Cardiac fibroblast (primary cell): ENCODE results near the gene METAP1.
"Not testable (repeated sequence)": the region's sequence is repeated elsewhere in the genome, so short reads cannot be mapped to it uniquely, and the experiment has no call there.

ENCODE experiments used
- DNase-seq, 2 donors: peaks; one replicate each; pipeline versions ENCODE4 v3.0.0 to v3.0.0-alpha.2; 2010; ENCODE audit warnings: low read depth in 2 of 2
- H3K4me3 ChIP-seq, 2 donors: replicated peaks in 1 of 2; 1 replicate in 1 of 2; 2 replicates in 1 of 2; pipeline ENCODE4 v1.5.1; 2011; ENCODE audit warnings: low read depth in 2 of 2, low read length in 2 of 2, mild to moderate bottlenecking in 2 of 2, moderate library complexity in 1 of 2
- TF ChIP-seq, protein P1 (sequence below): IDR thresholded peaks from one replicate; pipeline ENCODE4 v1.5.1; 2011; ENCODE audit warnings: low read depth, mild to moderate bottlenecking, low read length, inconsistent platforms

METAP1 gene

DNA sequence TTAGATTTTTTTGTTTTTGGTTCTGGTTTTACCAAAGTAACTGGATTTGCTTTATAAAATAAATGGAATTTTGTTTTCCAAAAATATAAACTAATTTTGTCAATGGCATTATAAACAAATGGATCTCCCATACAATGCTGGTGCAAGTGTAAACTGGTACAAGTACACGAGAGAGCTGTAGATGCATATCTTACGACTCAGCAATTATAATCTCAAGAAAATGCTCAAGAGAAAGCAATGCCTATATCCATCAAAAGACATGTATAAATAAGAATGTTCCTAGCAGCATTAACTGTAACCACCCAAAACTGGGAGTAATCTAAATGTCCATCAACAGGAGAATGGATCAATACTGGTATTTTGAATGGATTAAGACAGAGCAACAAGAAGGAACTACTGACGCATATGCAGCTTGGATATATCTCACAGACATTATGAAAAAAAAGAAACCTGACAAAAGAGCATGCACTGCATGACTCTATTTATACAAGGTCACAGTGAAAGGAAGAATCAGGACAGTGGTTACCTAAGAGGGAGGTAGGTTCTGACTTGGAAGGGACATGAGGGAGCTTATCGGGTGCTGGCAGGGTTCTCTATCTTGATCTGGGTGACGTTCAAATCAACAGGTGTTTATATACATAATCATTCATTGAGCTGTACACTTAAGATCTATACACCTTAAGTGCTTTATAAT lies 83.6 kb downstream of the METAP1 start:
- H3K4me3 ChIP-seq, result no peak overlapping the region
- TF ChIP-seq, protein P1, sequence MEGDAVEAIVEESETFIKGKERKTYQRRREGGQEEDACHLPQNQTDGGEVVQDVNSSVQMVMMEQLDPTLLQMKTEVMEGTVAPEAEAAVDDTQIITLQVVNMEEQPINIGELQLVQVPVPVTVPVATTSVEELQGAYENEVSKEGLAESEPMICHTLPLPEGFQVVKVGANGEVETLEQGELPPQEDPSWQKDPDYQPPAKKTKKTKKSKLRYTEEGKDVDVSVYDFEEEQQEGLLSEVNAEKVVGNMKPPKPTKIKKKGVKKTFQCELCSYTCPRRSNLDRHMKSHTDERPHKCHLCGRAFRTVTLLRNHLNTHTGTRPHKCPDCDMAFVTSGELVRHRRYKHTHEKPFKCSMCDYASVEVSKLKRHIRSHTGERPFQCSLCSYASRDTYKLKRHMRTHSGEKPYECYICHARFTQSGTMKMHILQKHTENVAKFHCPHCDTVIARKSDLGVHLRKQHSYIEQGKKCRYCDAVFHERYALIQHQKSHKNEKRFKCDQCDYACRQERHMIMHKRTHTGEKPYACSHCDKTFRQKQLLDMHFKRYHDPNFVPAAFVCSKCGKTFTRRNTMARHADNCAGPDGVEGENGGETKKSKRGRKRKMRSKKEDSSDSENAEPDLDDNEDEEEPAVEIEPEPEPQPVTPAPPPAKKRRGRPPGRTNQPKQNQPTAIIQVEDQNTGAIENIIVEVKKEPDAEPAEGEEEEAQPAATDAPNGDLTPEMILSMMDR, result no peak
- no peak for DNase-seq

DNA sequence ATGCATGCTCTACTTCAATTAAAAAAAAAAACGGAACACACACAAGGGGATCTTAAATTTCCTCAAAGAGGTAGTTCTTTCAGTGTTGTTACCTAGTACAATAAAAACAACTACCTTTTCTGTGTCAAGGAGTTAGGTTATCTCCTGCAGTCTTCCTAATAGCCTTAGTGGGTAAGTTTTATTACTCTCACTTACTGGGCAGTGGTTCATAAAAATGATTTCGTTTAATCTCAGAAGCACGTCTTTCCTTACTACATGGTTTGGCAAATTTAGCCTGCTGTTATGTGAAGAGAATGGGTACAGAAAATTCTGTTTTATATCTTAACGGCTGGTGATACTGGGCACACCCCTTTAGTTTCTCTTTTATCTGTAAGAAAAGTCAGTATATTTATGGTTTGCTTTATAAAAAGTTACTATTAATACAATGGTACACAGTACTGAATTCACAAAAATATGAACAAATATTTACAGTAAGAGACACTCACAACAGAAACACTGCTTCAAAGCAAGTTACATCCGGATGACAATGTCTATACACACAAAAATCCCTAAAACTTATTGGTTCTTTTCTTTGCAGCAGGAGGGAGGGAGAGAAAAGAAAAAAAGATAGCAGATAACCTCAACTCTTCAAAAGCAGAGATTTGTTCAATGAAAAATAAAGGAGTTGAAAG lies 84.2 kb downstream of the METAP1 start:
- DNase-seq, result no peak
- TF ChIP-seq, protein P1, result no peak
- H3K4me3 ChIP-seq, result no peak overlapping the region

DNA sequence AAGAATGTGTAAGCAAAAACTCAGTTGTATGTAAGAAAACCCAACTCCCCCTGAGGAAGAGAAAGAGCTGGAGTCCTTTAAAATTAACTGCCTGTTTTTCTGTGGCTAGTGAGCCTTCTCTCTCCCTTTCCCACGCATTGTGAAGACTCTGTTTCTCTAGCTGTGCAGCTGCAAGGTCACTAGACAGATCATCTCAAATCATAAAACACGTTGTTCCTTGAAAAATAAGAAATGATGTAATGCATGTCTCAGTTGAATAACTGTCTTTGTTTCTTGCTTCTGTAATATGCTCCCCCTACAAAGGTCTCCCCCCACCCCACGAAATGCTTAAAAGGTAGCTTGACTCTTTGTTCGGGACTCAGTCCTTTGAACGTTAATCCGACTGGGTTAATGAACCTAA lies 85.3 kb downstream of the METAP1 start:
- not testable (repeated sequence) for DNase-seq, H3K4me3 ChIP-seq

DNA sequence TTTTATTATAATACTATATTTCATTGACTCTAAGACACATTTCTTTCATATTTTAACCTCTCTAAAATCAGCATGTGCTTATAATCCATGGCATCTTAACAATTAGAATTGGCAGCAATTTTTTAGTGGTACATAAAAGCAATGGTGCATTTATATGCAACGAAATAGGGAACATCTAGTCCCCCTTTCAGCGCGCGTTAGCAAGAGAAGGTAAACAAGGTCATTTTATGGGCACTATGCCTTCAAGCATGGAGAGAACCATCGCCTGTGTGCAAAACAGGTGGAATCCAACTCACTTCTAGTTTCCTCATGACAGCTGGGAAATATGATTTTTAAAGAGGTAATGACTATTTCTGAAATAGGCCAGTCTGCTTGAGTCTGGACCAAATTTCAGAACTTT lies 86.7 kb downstream of the METAP1 start:
- DNase-seq, result no peak
- TF ChIP-seq, protein P1, result no peak
- no peak overlapping the region for H3K4me3 ChIP-seq

DNA sequence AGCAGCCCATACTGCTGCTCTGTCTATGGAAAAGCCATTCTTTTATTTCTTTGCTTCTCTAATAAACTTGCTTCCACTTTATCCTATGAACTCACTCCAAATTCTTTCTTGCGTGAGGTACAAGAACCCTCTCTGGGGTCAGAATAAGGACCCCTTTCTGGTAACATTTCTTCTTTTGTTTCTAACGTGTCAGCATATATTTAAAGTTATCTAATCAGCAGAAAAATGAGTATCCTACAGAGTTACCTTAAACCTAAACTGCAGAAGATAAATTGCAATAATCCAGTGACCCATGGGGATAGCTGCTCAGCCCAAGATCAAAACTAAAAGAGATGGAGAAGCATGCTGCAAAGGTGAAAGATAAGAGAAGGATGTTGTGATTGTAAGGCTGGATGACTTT lies 89.1 kb downstream of the METAP1 start:
- TF ChIP-seq, protein P1, result no peak
- DNase-seq, result no peak
- no peak overlapping the region for H3K4me3 ChIP-seq

DNA sequence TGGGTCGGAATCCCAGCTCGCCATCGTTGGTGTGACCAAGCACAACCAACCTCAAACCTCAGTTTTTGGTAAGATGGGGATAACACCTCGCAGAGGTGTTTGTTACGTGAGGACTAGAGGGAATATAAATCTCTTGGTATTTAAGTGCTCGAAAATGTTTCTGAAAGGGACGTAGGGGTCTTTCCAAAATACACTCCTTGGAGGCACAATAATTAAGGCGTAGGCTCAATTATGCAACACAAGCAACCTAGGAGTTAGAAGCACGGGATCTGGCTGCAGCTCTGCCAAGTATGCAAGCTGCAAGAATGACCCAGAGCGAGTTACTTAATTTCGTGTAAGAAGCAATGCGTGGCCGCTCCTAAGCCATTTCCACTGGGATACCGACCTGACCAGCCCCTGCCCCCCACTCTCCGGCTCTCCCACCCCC lies 92.5 kb downstream of the METAP1 start:
- peak overlapping the region; percentile 85 to 88 for H3K4me3 ChIP-seq
- DNase-seq, result peak; percentile 86 to 94

More for the DNA sequence above, 92.5 kb downstream of the METAP1 start:
- TF ChIP-seq, protein P1, result no peak
